PC-9 (cell line): ENCODE measurements around the gene PRIMA1. TPM values are rescaled to one million over a fixed set of nuclear protein-coding genes. Genes with fewer than 3 reads are reported as not detected.

Experiments
- BruUV-seq: library from RNA; stranded (reverse); fragments of 400-500 nt; replicated peaks from 2 replicates; lab custom pipeline; 2021; lab: Mats Ljungman, UMichigan
- CTCF ChIA-PET: fragments of 300-600 bp; sonication (Branson Sonifier 250); formaldehyde crosslinking; loops from one replicate; lab custom pipeline; 2022; ENCODE audit warnings: antibody characterized with exemption; lab: Charles Lee
- POLR2A ChIA-PET: fragments of 300-600 bp; sonication (Branson Sonifier 250); formaldehyde crosslinking; loops from one replicate; lab custom pipeline; 2022; ENCODE audit warnings: antibody characterized with exemption; ENCODE audit not compliant: unreplicated experiment; lab: Charles Lee
- DNase-seq, 2 experiments: peaks; one replicate each; pipeline versions ENCODE4 v3.0.0 to v3.0.0-alpha.2; 2015 to 2022; ENCODE audit warnings: mixed read lengths in 1 of 2
- H2AFZ ChIP-seq: fragments of 200-600 bp; sonication (generic); 2 replicates; pipeline ENCODE4 v1.8.1; 2017; ENCODE audit warnings: antibody characterized with exemption
- H3F3A ChIP-seq: fragments of 200-600 bp; sonication (generic); 2 replicates; pipeline ENCODE4 v1.8.1; 2017; ENCODE audit warnings: antibody characterized with exemption, mild to moderate bottlenecking, low read depth; ENCODE audit not compliant: insufficient read depth
- H3K27ac ChIP-seq: fragments of 200-600 bp; sonication (generic); 2 replicates; pipeline ENCODE4 v1.6.1; 2016; ENCODE audit warnings: mixed run types
- H3K27me3 ChIP-seq: fragments of 200-600 bp; sonication (generic); 2 replicates; pipeline ENCODE4 v1.6.1; 2016; ENCODE audit warnings: low read depth, mixed run types; ENCODE audit not compliant: insufficient read depth
- H3K36me3 ChIP-seq: fragments of 200-600 bp; sonication (generic); 2 replicates; pipeline ENCODE4 v1.6.1; 2016; ENCODE audit warnings: low read depth, mixed run types
- H3K4me1 ChIP-seq: fragments of 200-600 bp; sonication (generic); replicated peaks from 2 replicates; pipeline ENCODE4 v1.6.1; 2016; ENCODE audit warnings: mixed run types; ENCODE audit not compliant: insufficient read depth
- H3K4me2 ChIP-seq: fragments of 200-600 bp; sonication (generic); 2 replicates; pipeline ENCODE4 v1.6.1; 2017; ENCODE audit warnings: mixed run types
- H3K4me3 ChIP-seq: fragments of 200-600 bp; sonication (generic); 2 replicates; pipeline ENCODE4 v1.6.1; 2016; ENCODE audit warnings: mixed run types
- H3K79me2 ChIP-seq: fragments of 200-600 bp; sonication (generic); 2 replicates; pipeline ENCODE4 v1.6.1; 2017; ENCODE audit warnings: low read depth, mixed run types
- H3K9me2 ChIP-seq: fragments of 200-600 bp; sonication (generic); 2 replicates; pipeline ENCODE4 v1.8.1; 2017; ENCODE audit warnings: mild to moderate bottlenecking; ENCODE audit not compliant: insufficient read depth
- H3K9me3 ChIP-seq: fragments of 200-600 bp; sonication (generic); 2 replicates; pipeline ENCODE4 v1.8.1; 2016; ENCODE audit warnings: low read depth; ENCODE audit not compliant: insufficient read depth
- H4K20me1 ChIP-seq: fragments of 200-600 bp; sonication (generic); 2 replicates; pipeline ENCODE4 v1.8.1; 2017; ENCODE audit not compliant: insufficient read depth
- CTCF ChIP-seq: fragments of 200-600 bp; sonication (generic); conservative IDR thresholded peaks from 2 replicates; pipeline ENCODE4 v1.6.1; 2017; ENCODE audit warnings: mixed run types, antibody characterized with exemption, mild to moderate bottlenecking, moderate library complexity
- EZH2 ChIP-seq: fragments of 200-600 bp; sonication (generic); IDR thresholded peaks from 2 replicates; pipeline ENCODE4 v1.8.0; 2017; ENCODE audit warnings: antibody characterized with exemption, low read depth
- intact Hi-C: fragments of 100-400 bp; cut with micrococcal nuclease; formaldehyde crosslinking; loops from one replicate; pipeline ENCODE4 v1.10.0; 2022; ENCODE audit not compliant: unreplicated experiment
- total RNA-seq: library from RNA; stranded (reverse); gene quantifications from 2 replicates; pipeline ENCODE4 v1.2.3, GENCODE V29; 2021

The PRIMA1 gene
- total RNA-seq, 1 experiment from 2014 or later, result not detected

- no peaks in the 10 kb centered on the region for H3K9me3 ChIP-seq
- ChIA-PET CTCF (no interaction called here), POLR2A (no interaction called here)
- no peak for DNase-seq
- no peak overlapping the region for H2AFZ ChIP-seq
- no peaks in the 10 kb centered on the region for H3K79me2 ChIP-seq
- H3K27me3 ChIP-seq, result peaks cover 80% of the 10 kb centered on the region
- no peaks in the 10 kb centered on the region for H3F3A ChIP-seq
- no peaks in the 10 kb centered on the region for H3K9me2 ChIP-seq
- 0 out of 2 replicates have a peak, but pooled peaks cover under 1% of the 10 kb centered on the region for H3K4me1 ChIP-seq
- TF ChIP-seq EZH2 (no peak), CTCF (no peak)
- H4K20me1 ChIP-seq, result no peaks in the 10 kb centered on the region
- H3K27ac ChIP-seq, result no peak overlapping the region
- H3K4me3 ChIP-seq, result no peak overlapping the region
- H3K36me3 ChIP-seq, result no peaks in the 10 kb centered on the region
- no TSS peak for BruUV-seq
- no peak overlapping the region for H3K4me2 ChIP-seq
- intact Hi-C loops, result no loop called here
Observed at GRCh38 chr14:93707475-93707874, 80.8 kb downstream of the PRIMA1 start.

- no peak overlapping the region for H3K4me3 ChIP-seq
- CTCF ChIA-PET, result no interaction called here
- no peaks in the 10 kb centered on the region for H4K20me1 ChIP-seq
- no peak overlapping the region for H3K4me2 ChIP-seq
- intact Hi-C loops, result no loop called here
- TF ChIP-seq CTCF (no peak), EZH2 (no peak)
- H3K27ac ChIP-seq, result no peak overlapping the region
- no peaks in the 10 kb centered on the region for H3K4me1 ChIP-seq
- POLR2A ChIA-PET, result no interaction called here
- no peak overlapping the region for H2AFZ ChIP-seq
- no peaks in the 10 kb centered on the region for H3K9me3 ChIP-seq
- H3K79me2 ChIP-seq, result no peaks in the 10 kb centered on the region
- no peak for DNase-seq
- no TSS peak for BruUV-seq
- H3K9me2 ChIP-seq, result no peaks in the 10 kb centered on the region
- H3F3A ChIP-seq, result no peaks in the 10 kb centered on the region
- H3K36me3 ChIP-seq, result no peaks in the 10 kb centered on the region
- H3K27me3 ChIP-seq, result peaks cover 73% of the 10 kb centered on the region
Observed at GRCh38 chr14:93706360-93706955, 81.8 kb downstream of the PRIMA1 start.

GRCh38 chr14:93705513-93706156 lies 82.7 kb downstream of the PRIMA1 start:
- TF ChIP-seq EZH2 (no peak), CTCF (no peak)
- ChIA-PET CTCF (no interaction called here), POLR2A (no interaction called here)
- H3F3A ChIP-seq, result no peaks in the 10 kb centered on the region
- no peak overlapping the region for H2AFZ ChIP-seq
- BruUV-seq, result no TSS peak
- no peak for DNase-seq
- no peak overlapping the region for H3K27ac ChIP-seq
- H3K9me3 ChIP-seq, result no peaks in the 10 kb centered on the region
- no peaks in the 10 kb centered on the region for H3K79me2 ChIP-seq
- no peaks in the 10 kb centered on the region for H3K36me3 ChIP-seq
- peaks cover 68% of the 10 kb centered on the region for H3K27me3 ChIP-seq
- no peaks in the 10 kb centered on the region for H4K20me1 ChIP-seq
- H3K4me3 ChIP-seq, result no peak overlapping the region
- no peaks in the 10 kb centered on the region for H3K4me1 ChIP-seq
- H3K9me2 ChIP-seq, result no peaks in the 10 kb centered on the region
- H3K4me2 ChIP-seq, result no peak overlapping the region
- intact Hi-C loops, result no loop called here
